Measurements from ENCODE around the gene YLPM1. TPM values are rescaled to one million over a fixed set of nuclear protein-coding genes. Genes with fewer than 3 reads are reported as not detected.

Gene YLPM1
- total RNA-seq, 2 experiments from 2014 or later = 58.2 to 58.4 TPM

- Mint-ChIP-seq H3K36me3 (ENCODE audit: low read depth) (peaks cover 5% of the 10 kb centered on the region), H3K9me3 (ENCODE audit: insufficient read depth) (no peaks in the 10 kb centered on the region), H3K27ac (no peak overlapping the region), H3K4me1 (ENCODE audit: low read depth) (peaks cover 18% of the 10 kb centered on the region), H3K4me3 (no peak overlapping the region), H3K27me3 (ENCODE audit: low read depth) (no peaks in the 10 kb centered on the region)
- ChIA-PET POLR2A (no interaction called here), CTCF (interaction anchor here (1.0 to 9.0 kb wide), 9 partner anchors 8 to 237 kb away, joined by 3 to 87 read pairs (median 4); partner anchors contain the start of gene LTBP2)
- DNase-seq (no peak), ATAC-seq (no peak)
Observed at GRCh38 chr14:74846168-74846567, 83.1 kb downstream of the YLPM1 start.

DNA sequence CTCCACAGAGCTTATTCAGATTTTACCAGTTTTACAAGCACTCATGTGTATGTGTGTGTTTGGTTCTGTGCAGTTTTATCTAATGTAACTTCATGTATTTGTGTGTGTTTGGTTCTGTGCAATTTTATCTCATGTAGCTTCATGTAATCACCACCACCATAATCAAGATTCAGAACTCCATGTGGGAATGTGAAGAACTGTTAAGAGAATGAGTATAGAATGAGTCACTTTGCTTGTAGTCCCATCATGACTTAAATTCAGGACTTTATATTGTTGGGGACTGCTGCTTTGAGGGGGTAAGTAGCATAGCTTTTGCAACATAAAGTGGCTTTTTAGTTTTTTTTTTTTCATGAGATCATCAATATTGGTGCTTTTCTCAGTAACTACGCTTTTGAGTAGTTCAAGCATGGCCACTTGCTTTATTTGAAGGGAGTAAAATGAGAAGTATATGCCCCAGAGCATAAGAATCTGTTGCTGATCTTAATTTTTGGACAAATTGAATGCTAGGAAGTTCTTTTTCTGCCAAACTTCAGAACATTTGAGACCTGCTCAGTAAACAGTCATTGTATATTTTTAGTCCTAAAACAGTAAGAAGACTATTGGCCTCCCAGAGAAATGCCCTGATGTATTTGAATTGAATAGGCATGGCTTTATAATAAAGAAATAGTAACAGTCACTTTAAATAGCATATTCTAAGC is 84.0 kb downstream of the YLPM1 start:
- Mint-ChIP-seq H3K36me3 (ENCODE audit: low read depth) (peaks cover 3% of the 10 kb centered on the region), H3K9me3 (ENCODE audit: insufficient read depth) (no peaks in the 10 kb centered on the region), H3K27ac (no peak overlapping the region), H3K4me1 (ENCODE audit: low read depth) (peaks cover 8% of the 10 kb centered on the region), H3K27me3 (ENCODE audit: low read depth) (no peaks in the 10 kb centered on the region), H3K4me3 (no peak overlapping the region)
- CTCF ChIA-PET = interaction anchor here (1.0 to 9.0 kb wide), 6 partner anchors 9 to 235 kb away, joined by 4 to 87 read pairs (median 4); partner anchors contain the start of gene LTBP2
- DNase-seq (no peak), ATAC-seq (no peak)
- POLR2A ChIA-PET = no interaction called here

DNA sequence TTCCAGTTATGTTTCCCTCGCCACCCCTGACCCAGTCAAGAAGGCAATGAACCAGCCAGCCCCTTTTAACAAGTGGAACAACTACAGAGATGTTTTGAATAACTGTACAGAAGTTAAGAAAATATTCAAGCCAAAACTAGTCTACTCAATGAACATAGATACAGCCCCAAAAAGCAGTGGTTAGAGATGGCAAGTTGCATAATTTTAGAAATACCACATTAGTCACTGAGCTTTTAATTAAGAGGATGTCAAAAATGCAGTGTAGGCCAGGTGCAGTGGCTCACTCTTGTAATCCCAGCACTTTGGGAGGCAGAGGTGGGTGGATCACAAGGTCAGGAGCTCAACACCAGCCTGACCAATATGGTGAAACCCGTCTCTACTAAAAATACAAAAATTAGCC is 85.7 kb downstream of the YLPM1 start:
- Mint-ChIP-seq H3K27ac (no peak overlapping the region), H3K27me3 (ENCODE audit: low read depth) (no peaks in the 10 kb centered on the region), H3K9me3 (ENCODE audit: insufficient read depth) (no peaks in the 10 kb centered on the region), H3K4me1 (ENCODE audit: low read depth) (peaks cover 17% of the 10 kb centered on the region), H3K36me3 (ENCODE audit: low read depth) (peaks cover 3% of the 10 kb centered on the region), H3K4me3 (no peak overlapping the region)
- ChIA-PET CTCF (interaction anchor here (1.1 to 9.0 kb wide), 4 partner anchors 11 to 240 kb away, joined by 3 to 87 read pairs (median 6); no protein-coding TSS in a partner anchor), POLR2A (interaction anchor here (1.3 to 2.1 kb wide), 2 partner anchors 12 to 15 kb away, joined by 3 to 6 read pairs; no protein-coding TSS in a partner anchor)
- DNase-seq (no peak), ATAC-seq (no peak)

GRCh38 chr14:74852922-74853530 is 89.9 kb downstream of the YLPM1 start:
- Mint-ChIP-seq H3K36me3 (ENCODE audit: low read depth) (no peaks in the 10 kb centered on the region), H3K27me3 (ENCODE audit: low read depth) (no peaks in the 10 kb centered on the region), H3K4me3 (no peak overlapping the region), H3K9me3 (ENCODE audit: insufficient read depth) (no peaks in the 10 kb centered on the region), H3K4me1 (ENCODE audit: low read depth) (peaks cover 18% of the 10 kb centered on the region), H3K27ac (no peak overlapping the region)
- peak; percentile 49 for ATAC-seq
- POLR2A ChIA-PET = no interaction called here
- DNase-seq = no peak
- CTCF ChIA-PET = interaction anchor here (0.9 to 15.6 kb wide), 12 partner anchors 7 to 441 kb away, joined by 3 to 552 read pairs (median 5); no protein-coding TSS in a partner anchor

DNA sequence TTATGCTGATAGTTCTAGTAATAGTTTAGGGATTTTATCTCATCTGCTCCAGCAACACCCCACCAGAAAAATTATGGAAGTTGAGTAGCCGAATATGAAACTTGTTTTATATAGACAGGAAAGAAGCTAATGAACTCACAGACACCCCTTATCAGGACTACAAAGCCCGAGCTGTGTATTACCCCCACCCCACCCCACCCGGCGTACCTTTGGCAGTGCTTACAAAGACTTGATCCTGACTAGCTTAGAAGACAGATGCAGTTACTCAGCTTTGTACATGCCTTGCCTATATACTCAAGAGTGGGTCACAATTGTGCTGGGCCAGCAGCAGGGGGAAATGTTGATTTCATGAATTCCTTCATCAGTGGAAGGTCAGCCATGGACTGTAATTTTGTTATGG is 90.5 kb downstream of the YLPM1 start:
- no peaks in the 10 kb centered on the region for H3K9me3 Mint-ChIP-seq (ENCODE audit: insufficient read depth)
- DNase-seq = no peak
- no peak overlapping the region for H3K27ac Mint-ChIP-seq
- H3K4me1 Mint-ChIP-seq (ENCODE audit: low read depth) = peaks cover 18% of the 10 kb centered on the region
- CTCF ChIA-PET = interaction anchor here (0.6 to 15.6 kb wide), 12 partner anchors 6 to 441 kb away, joined by 3 to 552 read pairs (median 5); no protein-coding TSS in a partner anchor
- POLR2A ChIA-PET = no interaction called here
- H3K36me3 Mint-ChIP-seq (ENCODE audit: low read depth) = no peaks in the 10 kb centered on the region
- H3K27me3 Mint-ChIP-seq (ENCODE audit: low read depth) = no peaks in the 10 kb centered on the region
- no peak for ATAC-seq
- no peak overlapping the region for H3K4me3 Mint-ChIP-seq

- H3K27me3 Mint-ChIP-seq (ENCODE audit: low read depth) = no peaks in the 10 kb centered on the region
- H3K36me3 Mint-ChIP-seq (ENCODE audit: low read depth) = no peaks in the 10 kb centered on the region
- H3K4me1 Mint-ChIP-seq (ENCODE audit: low read depth) = peaks cover 17% of the 10 kb centered on the region
- H3K9me3 Mint-ChIP-seq (ENCODE audit: insufficient read depth) = no peaks in the 10 kb centered on the region
- no peak overlapping the region for H3K27ac Mint-ChIP-seq
- H3K4me3 Mint-ChIP-seq = no peak overlapping the region
- CTCF ChIA-PET = interaction anchor here (1.3 to 15.6 kb wide), 9 partner anchors 9 to 246 kb away, joined by 4 to 552 read pairs (median 6); partner anchors contain the start of gene PROX2
- DNase-seq (no peak), ATAC-seq (no peak)
- POLR2A ChIA-PET = interaction anchor here (0.8 to 1.4 kb wide), 2 partner anchors 12 to 50 kb away, joined by 3 to 5 read pairs; no protein-coding TSS in a partner anchor
Observed at GRCh38 chr14:74855021-74855420, 91.9 kb downstream of the YLPM1 start.

DNA sequence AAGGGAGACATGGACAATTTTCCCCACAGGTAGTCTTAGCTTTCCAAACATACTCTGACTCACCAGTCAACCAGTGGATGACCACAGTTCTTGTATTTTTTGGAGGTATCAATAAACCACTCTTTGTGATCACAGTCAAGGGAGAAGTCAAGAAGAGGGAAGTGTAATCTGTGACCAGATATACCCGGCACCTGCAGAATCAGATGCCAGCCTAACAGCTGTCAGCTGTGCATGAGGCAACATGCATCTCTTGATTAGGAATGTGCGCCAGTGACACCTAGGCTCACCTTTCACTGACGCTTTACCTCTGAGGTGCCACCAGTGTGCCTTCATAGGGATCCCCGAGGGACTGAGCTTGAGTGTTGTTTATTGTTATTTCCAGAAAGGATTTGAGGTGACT is 92.8 kb downstream of the YLPM1 start:
- peaks cover 19% of the 10 kb centered on the region for H3K4me1 Mint-ChIP-seq (ENCODE audit: low read depth)
- ATAC-seq (no peak), DNase-seq (no peak)
- H3K27me3 Mint-ChIP-seq (ENCODE audit: low read depth) = no peaks in the 10 kb centered on the region
- CTCF ChIA-PET = interaction anchor here (1.1 to 15.6 kb wide), 8 partner anchors 10 to 232 kb away, joined by 3 to 552 read pairs (median 8); partner anchors contain the start of genes DLST and PROX2
- no peaks in the 10 kb centered on the region for H3K36me3 Mint-ChIP-seq (ENCODE audit: low read depth)
- H3K27ac Mint-ChIP-seq = no peak overlapping the region
- H3K4me3 Mint-ChIP-seq = no peak overlapping the region
- no peaks in the 10 kb centered on the region for H3K9me3 Mint-ChIP-seq (ENCODE audit: insufficient read depth)
- POLR2A ChIA-PET = interaction anchor here (1.4 to 1.5 kb wide), 2 partner anchors 11 to 20 kb away, joined by 5 read pairs; partner anchors contain the start of gene PROX2

- ChIA-PET POLR2A (interaction anchor here (1.4 to 1.5 kb wide), 2 partner anchors 11 to 20 kb away, joined by 5 read pairs; partner anchors contain the start of gene PROX2), CTCF (interaction anchor here (1.1 to 15.6 kb wide), 8 partner anchors 10 to 232 kb away, joined by 3 to 552 read pairs (median 8); partner anchors contain the start of genes DLST and PROX2)
- Mint-ChIP-seq H3K27me3 (ENCODE audit: low read depth) (no peaks in the 10 kb centered on the region), H3K9me3 (ENCODE audit: insufficient read depth) (no peaks in the 10 kb centered on the region), H3K27ac (no peak overlapping the region), H3K4me3 (no peak overlapping the region), H3K36me3 (ENCODE audit: low read depth) (no peaks in the 10 kb centered on the region), H3K4me1 (ENCODE audit: low read depth) (peaks cover 20% of the 10 kb centered on the region)
- no peak for DNase-seq
- no peak for ATAC-seq
Observed at GRCh38 chr14:74856366-74856765, 93.2 kb downstream of the YLPM1 start.

- Mint-ChIP-seq H3K27me3 (ENCODE audit: low read depth) (no peaks in the 10 kb centered on the region), H3K4me3 (no peak overlapping the region), H3K36me3 (ENCODE audit: low read depth) (no peaks in the 10 kb centered on the region), H3K4me1 (ENCODE audit: low read depth) (peaks cover 12% of the 10 kb centered on the region), H3K9me3 (ENCODE audit: insufficient read depth) (no peaks in the 10 kb centered on the region), H3K27ac (no peak overlapping the region)
- ATAC-seq (no peak), DNase-seq (no peak)
- ChIA-PET CTCF (interaction anchor here (0.6 to 15.6 kb wide), 10 partner anchors 9 to 249 kb away, joined by 3 to 552 read pairs (median 86); partner anchors contain the start of genes DLST, LTBP2 and PROX2), POLR2A (no interaction called here)
Observed at GRCh38 chr14:74858022-74858421, 94.9 kb downstream of the YLPM1 start.

DNA sequence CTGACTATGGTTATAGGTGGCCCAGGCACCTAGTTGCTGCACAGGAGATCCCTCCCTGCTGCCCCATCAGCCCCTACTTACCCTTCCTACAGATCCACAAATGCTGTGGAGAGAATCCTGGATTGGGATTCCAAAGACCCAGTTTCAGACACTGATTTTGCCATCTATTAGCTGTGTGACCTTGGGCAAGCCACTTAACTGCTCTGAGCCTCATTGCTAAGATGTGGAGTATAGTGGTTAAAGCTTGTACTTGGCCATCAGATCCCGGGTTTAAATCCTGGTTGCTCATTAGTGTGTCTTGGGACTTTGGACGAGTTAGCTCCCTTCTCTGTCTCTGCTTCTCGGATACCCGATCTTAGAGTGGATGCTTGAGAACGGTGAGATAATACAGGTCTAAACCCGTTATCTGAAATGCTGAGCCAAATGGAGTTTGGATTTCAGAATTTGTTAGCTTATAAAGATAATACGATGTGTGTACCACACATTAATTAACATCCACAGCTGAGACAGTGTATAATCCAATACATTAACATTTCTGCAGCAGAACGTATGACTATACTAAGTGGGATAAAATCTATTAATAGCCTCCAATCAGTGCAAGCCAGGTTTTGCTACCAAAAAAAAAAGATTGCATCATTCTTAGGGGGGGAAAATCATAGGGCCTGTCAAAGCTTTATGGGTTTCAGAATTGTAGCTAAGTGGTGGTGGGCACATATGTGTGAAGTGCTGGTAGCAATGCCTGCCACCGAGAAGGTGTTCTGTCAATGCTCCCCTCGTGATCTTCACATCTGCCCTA is 96.8 kb downstream of the YLPM1 start:
- Mint-ChIP-seq H3K4me3 (no peak overlapping the region), H3K27ac (no peak overlapping the region), H3K36me3 (ENCODE audit: low read depth) (no peaks in the 10 kb centered on the region), H3K4me1 (ENCODE audit: low read depth) (peaks cover 10% of the 10 kb centered on the region), H3K9me3 (ENCODE audit: insufficient read depth) (no peaks in the 10 kb centered on the region), H3K27me3 (ENCODE audit: low read depth) (no peaks in the 10 kb centered on the region)
- ChIA-PET POLR2A (interaction anchor here (0.6 to 5.8 kb wide), 4 partner anchors 15 to 434 kb away, joined by 3 to 31 read pairs (median 12); partner anchors contain the start of gene DLST), CTCF (interaction anchor here (1.0 to 15.6 kb wide), 32 partner anchors 11 to 286 kb away, joined by 3 to 552 read pairs (median 7); partner anchors contain the start of genes DLST, PGF, PROX2 and RPS6KL1)
- no peak for ATAC-seq
- DNase-seq = no peak

Measured in activated CD8-positive, alpha-beta T cell treated with anti-CD3 and anti-CD28 coated beads, Interleukin-2, amount 10 ng/mL, durations not matched to agents 7 days and 5 days (primary cell).